ENCODE measurements around the gene SNTA1.
A peak's percentile ranks its signal among the peaks of the same experiment; 100 is the strongest.
"Not testable (repeated sequence)": the region's sequence is repeated elsewhere in the genome, so short reads cannot be mapped to it uniquely, and the experiment has no call there.

The SNTA1 gene

DNA sequence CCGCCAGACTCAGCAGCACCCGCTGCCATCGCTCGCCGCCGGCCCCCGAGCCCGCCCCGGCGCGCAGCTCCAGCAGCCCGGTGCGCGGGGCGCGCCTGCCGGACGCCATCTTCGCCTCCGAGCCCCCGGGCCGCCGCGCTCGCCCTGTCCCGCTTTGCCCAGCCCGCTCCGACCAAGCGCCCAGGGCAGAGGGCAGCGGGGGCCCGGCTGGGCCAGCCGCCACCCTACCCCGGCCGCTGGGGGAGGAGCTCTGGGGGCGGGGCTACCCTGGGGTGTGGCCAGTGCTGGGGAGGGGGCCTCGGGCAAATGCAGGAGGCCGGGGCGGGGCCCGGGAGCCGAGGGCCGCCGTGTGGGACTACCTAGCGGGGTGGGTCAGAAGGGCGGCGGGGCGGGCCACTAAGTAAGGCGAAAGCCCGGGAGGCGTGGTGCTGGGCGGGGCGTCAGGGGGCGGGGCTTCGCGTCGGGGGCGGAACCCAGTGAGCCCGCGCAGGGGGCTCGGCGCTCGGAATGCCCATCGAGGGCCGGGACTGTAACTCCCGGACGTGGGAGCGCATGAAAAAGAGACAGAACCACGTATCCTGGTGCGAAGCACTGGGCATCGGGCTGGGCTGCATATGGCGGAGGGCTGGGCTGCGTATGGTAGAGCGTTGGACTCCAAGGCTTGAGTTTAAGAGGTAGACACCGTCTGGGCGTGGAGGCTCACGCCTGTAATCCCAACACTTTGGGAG is at the start of gene SNTA1:
Gene SNTA1 (minus strand): TSS at position 252 of the 728 bp plus-strand sequence. CDS start 143 bp downstream, at position 109.
- DNase-seq (ENCODE audit: low spot score): peak; percentile 90

DNA sequence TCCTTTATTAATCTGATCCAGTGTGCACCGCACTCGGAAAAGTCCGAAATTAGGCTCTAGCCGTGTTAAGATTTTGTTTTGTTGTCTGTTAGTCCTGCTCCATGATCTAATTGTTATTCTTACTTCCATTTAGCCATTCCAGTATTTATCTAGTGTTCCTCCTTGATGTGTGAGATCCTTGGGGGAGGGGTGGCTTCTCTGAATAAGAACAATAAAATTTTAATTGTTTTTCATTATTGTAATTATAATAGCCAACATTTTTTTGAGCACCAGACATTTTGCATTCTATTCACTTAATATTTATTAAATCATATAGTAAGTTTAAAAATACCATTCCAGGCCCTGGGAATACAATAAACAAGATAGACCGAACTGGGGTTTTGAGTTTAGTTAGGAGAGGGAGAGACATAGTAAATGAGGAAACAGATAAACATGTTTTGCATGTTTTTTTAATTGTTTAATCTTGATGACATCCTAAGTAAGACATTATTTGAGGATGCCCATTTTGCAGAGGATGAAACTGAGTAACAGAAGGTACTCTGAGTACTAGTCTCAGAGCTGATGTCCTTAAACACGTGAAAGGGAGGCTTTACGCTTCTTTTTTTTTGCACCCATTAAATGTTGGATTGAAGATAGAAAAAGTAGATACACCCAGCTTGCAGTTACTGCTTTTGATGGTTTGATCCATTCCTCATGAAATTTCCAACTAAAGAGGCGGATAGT is 47.5 kb upstream of the SNTA1 start:
- DNase-seq (ENCODE audit: low spot score): no peak

DNA sequence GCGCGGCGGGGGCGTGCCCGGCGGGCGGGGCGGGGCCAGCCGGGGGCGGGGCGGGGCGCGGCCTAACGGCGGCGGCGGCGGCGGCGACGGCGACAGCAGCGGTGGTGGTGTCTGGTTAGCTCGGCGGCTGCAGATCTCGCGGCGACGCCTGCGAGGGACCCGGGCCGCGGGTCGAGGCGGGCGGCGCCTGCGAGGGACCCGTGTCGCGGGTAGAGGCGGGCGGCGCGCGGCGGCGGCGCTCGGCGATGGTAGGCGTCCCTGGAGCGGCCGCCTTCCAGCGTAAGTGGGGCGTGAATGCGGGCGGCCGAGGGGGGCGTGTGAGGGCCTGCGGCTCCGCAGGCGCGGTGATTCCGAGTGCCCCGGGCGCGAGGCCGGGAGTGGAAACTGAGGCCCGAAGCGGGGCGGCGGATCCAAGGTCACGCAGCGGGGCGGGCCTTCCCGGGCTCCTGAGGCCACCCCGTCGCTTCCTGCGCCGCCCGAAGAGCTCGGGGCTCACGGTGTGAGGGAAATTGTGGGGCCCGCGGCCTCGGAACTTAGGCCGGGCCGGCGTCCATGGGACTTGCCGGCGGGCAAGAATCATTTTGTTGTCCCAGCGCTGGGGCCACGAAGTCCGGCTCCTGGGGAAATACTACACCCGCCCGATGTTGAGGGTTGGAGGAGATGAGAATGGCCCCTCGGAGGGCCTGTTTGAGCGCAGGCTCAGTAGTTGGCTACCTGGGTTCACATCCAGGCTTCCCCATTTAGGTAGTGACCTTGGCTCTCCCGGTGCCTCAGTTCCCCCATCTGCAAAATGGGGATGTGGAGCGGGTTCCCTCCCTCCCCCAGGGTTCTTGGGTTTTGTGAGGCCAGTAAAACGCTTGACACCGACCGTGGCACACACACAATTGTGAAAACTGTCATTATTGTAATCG is 46.7 kb upstream of the SNTA1 start, which contains the start of gene CBFA2T2:
Gene CBFA2T2 (plus strand): TSS at position 74 of the 911 bp plus-strand sequence. CDS start 172 bp downstream, at position 246.
- DNase-seq (ENCODE audit: low spot score): no peak

DNA sequence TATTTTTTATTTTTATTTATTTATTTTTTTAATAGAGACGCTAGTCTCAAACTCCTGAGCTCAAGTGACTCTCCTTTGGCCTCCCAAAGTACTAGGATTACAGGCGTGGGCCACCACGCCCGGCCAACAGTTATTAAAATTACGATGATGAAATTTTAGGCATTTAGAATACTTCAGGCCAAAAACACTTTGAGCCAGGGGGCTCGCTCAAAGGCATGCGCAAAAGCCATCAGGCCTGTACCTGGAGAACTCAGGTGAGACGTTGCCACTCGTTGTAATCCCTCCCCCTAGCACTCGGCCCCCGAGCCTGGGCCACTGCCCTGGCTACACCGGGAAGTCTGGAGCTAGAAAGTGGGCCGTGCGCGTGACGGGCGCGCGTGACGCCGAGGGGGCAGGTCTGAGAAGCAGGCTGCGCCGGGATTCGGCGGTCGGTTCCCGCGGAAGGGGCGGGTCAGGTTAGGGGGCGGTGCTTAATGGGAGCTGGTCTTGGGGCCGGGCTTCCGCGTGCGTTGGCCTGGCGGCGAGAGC is 46.0 kb upstream of the SNTA1 start:
- peak; percentile 98 for DNase-seq (ENCODE audit: low spot score)

DNA sequence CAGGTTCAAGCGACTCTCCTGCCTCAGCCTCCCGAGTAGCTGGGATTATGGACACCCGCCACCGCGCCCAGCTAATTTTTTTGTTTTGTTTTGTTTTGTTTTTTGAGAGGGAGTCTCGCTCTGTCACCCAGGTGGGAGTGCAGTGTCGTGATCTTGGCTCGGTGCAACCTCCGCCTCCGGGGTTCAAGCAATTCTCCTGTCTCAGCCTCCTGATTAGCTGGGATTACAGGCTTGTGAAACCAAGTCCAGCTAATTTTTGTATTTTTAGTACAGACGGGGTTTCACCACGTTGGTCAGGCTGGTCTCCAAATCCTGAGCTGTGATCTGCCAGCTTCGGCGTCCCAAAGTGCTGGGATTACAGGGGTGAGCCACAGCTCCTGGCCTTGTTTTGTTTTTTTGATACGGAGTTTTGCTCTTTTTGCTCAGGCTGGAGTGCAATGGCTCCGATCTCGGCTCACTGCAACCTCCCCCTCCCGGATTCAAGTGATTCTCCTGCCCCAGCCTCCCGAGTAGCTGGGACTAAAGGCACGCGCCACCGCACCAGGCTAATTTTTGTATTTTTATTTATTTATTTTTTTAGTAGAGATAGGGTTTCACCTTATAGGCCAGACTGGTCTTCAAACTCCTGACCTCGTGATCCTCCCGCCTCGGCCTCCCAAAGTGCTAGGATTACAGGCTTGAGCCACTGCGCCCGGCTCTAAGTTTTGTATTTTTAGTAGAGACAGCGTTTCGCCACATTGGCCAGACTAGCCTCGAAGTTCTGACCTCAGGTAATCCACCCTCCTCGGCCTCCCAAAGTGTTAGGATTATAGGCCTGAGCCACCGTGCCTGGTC is 45.3 kb upstream of the SNTA1 start:
- DNase-seq (ENCODE audit: low spot score): not testable (repeated sequence)

DNA sequence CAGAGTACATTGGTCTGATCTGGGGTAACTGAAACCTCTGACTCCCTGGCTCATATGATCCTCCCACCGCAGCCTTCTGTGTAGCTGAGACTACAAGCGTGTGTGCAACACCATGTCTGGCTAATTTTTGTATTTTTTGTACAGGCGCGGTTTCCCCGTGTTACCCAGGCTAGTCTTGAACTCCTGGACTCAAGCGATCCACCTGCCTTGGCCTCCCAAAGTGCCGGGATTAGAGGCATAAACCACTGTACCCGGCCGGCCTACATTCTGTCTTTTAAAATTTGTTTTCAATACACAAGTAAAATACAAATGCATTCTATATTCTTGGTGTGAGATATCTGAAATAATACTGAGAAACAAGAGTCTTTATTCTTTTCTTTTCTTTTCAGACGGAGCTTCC is 44.6 kb upstream of the SNTA1 start:
- DNase-seq (ENCODE audit: low spot score): no peak

DNA sequence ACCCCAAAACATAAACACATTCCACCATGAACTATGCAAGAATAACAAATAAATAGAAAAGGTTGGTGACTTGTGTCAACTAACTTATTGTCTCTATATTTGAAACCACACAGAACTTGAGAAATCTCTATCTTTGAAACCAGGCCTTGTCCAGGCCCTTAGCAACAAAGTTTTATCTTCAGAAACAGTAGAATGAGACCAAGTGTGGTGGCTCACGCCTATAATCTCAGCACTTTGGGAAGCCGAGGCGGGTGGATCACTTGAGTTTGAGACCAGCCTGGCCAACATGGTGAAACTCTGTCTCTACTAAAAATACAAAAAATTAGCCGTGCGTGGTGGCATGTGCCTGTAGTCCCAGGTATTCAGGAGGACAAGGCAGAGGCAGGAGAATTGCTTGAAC is 39.6 kb upstream of the SNTA1 start:
- DNase-seq (ENCODE audit: low spot score): not testable (repeated sequence)

DNA sequence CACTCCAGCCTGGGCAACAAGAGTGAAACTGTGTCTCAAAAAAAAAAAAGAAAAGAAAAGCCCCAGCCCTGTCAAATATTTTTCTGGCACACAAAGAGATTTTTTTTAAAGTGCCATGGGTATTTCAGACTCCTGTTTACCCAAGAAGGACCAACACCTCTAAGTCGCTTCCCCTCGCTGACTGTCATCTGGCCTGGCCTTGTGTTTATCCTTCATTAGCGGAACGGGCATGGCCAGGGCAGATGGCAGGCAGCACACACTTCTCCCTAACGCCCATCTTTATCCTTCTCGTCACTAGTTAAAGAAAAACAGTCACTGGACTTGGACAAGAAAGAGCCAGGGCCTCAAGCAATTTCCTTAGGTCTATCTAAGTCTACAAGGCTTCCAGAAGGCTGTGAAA is 39.0 kb upstream of the SNTA1 start:
- no peak for DNase-seq (ENCODE audit: low spot score)

DNA sequence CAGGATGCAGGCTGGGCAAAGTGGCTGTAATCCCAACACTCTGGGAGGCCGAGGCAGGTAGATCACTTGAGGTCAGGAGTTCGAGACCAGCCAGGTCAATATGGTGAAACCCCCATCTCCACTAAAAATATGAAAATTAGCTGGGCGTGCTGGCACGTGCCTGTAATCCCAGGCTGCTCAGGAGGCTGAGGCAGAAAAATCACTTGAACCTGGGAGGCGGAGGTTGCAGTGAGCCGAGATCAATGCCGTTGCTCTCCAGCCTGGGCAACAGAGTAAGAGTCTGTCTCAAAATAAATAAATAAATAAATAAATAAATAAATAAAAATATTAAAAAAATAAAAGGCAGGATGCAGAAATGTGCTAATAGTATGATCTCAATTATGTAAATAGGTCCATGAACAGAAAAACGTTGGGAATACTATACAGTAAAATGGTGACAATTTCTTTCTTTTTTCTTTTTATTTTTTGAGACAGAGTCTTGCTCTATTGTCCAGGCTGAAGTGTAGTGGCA is 37.9 kb upstream of the SNTA1 start:
- no peak for DNase-seq (ENCODE audit: low spot score)

DNA sequence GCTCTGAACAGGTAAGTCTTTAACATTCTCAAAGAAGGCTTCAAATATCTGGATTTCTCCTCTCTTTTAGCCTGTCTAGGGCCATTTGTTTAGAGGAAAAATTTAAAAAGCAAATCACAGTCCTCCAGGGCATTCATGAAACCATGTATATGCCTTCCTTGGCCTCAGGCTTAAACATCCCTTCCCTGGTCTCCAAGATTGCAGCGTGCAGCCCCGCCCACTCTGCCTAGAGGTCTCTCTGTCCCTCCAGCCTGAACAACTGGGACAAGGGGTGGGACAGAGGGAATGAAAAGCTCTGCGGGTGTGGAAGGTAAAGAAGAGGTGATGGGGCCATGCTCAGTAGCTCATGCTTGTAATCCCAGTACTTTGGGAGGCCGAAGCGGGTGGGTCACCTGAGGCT is 36.5 kb upstream of the SNTA1 start:
- no peak for DNase-seq (ENCODE audit: low spot score)

DNA sequence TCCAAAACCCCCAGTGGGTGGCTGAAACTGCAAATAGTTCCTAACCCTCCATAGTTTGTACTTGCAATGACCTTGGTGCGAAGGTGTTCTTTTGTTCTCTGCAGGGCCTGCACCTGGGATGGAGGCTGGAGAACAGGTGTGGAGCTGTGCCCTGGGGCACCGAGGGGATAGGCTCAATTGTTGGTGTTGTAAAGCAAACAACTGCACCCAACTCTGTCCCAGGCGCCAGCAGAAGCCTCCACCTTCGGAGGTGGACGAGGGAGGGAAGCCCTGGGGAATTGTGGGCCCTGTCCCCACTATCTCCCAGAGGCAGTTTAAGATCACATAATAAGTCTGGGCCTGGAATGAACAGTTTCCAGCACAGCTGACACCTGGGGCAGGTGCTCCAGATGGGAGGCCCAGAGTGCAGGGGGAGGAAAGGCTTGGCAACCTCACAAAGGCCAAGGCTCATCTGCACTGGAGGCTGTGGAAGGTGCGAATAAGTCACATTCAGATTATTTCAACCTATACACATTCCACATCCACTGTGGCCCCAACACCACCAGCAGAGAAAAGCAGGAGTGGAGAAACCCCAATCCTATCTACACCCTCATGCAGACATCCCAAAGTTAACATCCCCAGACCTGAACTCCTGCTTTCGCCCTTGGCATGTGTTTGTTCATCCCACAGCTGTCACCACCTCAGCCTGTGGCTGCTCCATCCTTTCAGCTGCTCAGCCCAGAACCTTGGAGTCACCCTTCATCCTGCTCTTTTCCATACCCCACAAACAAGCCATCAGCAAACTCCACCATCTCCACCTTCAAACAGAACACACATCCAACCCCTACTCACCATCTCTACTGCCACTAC is 34.0 kb upstream of the SNTA1 start:
- DNase-seq (ENCODE audit: low spot score): no peak

DNA sequence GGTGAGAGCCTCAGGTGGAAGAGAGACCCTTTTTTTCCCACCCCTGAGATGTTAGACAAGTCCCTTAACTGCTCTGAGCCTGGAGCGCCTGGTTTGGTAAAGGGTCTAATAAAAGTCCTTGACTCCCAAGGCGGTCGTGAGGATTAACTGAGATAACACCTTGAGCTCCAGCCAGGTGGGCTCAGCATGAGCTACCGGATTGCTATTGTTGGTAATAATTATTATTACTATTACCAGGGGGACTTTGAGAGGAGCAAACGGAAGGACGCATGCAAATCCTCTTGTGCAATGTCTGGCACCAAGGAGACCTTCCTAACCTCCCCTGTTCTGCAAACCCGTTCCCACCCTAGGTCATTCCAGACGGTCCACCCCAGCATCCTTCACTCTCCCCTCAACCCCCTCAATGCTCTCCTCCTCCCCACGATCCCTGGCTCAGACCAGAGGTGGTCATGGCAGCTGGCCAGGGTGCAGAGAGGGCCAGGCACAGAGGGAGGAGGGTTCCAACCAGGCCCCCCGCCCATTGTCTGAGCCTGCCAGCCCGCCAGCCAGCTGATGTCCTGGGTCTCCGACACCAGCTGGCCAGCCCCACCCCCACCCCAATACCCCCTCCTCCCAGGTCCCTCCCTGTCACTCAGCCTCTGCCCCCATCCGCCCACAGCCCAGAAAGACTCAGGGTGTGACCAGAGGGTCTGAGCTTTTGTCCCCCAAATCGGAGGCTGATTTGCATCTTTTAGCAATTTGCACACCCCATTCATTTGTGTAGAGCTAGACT is 32.0 kb upstream of the SNTA1 start:
- DNase-seq (ENCODE audit: low spot score): no peak

DNA sequence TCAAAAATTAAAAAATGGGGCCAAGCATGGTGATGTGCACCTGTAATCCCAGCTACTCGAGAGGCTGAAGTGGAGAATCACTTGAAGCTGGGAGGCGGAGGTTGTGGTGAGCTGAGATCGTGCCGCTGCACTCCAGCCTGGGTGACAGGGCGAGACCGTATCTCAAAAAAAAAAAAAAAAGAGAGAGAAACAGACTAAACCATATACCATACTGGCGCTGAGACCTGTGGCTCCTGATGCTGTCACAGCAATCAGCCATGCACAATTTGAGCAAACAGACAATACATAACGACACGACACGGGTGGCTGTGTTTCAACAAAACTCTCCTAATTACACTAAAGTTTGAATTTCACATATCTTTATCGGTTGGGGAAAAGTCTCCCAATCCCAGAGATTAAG is 31.4 kb upstream of the SNTA1 start:
- no peak for DNase-seq (ENCODE audit: low spot score)

DNA sequence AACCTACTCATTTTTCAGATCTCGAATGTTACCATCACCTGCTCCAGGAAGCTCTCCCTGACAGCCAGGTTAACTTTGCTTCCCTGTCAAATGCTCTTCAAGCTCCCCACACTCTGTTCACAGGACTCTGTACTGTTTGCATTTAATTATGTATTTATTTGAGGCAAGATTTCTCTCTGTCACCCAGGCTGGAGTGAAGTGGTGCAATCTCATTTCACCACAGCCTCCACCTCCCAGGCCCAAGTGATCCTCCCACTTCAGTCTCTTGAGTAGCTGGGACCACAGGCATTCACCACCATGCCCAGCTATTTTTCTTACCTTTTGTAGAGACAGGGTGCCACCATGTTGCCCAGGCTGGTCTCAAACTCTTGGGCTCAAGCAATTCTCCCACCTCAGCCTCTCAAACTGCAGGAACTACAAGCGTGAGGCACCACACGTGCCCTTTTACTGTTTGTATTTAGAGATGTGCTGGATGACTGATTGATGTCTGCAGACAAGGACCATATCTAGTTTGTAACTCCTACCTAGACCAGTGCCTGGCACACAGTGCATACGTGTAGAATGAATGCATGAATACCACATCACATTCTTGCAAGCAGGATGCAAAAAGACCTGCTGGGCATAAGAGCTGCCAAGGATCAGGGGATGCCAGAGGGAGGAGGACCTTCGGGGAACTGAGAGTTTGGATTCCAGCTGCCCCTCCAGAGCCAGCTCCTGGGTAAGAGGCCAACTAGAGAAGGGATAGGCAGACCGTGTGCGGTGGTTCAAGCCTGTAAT is 30.7 kb upstream of the SNTA1 start:
- no peak for DNase-seq (ENCODE audit: low spot score)

DNA sequence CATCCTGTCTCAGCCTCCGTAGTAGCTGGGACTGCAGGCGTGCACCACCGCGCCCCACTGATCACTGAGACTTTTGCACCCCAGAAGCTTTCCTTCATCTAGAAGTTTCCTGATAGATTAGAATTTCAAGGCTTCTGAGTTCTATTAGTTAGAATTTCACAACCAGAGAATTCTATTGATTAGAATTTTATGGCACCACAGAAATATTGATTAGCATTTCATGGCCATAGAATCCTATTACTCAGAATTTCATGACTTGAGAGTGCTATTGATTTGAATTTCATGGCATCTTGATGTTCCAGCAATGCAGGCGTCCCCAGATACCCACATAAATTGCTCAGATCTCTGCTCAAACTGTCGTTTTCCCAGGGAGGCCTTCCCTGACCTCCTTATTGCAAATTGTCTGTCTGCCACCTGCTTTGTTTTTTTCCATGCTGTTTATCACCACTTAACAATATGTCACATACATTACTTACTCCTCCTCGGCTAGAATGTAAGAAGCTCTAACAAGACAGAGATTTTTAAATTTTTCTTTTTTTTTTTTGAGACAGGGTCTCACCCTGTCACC is 29.4 kb upstream of the SNTA1 start:
- no peak for DNase-seq (ENCODE audit: low spot score)

DNA sequence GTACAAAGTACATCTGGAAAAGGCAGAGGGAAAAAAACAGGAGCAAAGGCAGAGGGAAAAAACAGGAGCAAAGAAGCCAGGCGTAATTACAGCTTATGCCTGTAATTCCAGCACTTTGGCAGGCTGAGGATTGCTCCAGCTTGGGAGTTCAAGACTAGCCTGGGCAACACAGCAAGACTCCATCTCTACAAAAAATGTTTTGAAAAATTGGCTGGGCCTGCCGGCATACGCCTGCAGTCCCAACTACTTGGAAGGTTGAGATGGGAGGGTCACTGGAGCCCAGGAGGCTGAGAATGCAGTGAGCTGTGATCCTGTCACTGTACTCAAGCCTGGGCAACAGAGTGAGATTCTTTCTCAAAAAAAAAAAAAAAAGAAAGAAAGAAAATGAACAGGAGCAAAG is 27.3 kb upstream of the SNTA1 start:
- no peak for DNase-seq (ENCODE audit: low spot score)

DNA sequence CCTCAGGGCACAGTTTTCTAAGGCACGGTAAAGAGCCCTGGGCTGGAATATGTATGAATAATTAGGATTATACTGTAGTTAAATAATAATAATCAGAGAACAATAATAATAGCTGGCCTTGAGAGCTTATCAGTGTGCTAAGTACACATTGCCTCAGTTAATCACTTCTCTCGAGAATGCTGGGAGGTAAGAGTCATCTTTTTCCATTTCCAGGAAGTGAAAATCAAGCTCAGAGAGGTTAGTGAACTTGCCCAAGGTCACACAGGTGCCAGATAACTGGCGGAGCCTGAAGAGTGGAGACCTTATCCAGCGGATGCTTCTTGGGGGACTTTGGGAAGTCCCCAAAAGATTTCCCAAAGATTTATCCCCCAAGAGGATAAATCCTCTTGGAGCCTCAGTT is 26.9 kb upstream of the SNTA1 start:
- no peak for DNase-seq (ENCODE audit: low spot score)

DNA sequence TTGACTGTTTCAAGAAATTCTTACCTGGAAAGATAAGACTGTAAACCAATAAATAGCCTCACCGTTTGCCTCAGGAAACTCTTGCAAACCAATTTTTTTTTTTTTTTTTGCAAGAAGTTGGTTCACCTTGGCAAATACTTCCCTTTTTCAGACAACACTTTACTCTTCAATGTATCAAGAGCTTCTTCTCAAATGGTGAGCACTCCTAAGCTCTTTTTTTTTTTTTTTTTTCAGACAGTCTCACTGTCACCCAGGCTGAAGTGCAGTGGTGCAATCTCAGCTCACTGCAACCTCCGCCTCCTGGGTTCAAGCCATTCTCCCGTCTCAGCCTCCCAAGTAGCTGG is 22.7 kb upstream of the SNTA1 start:
- no peak for DNase-seq (ENCODE audit: low spot score)
